Lung (tissue), 12 donors: ENCODE data around the gene LRRC45. TPM values are rescaled to one million over a fixed set of nuclear protein-coding genes. Genes with fewer than 3 reads are reported as not detected.
A peak's percentile ranks its signal among the peaks of the same experiment; 100 is the strongest.

Source experiments
- ATAC-seq: fragments of 200-7000 bp; cut with Tn5 transposase; one replicate; pipeline ENCODE4 v1.9.1; 2020; ENCODE audit warnings: moderate number of reproducible peaks; ENCODE audit not compliant: insufficient read depth, low FRiP score
- DNase-seq, 3 donors: peaks; one replicate each; pipeline ENCODE4 v3.0.0-alpha.2; 2013 to 2017
- H3K27ac ChIP-seq, 2 donors: one replicate each; pipeline ENCODE4 v1.5.1; 2013; ENCODE audit warnings: mild to moderate bottlenecking in 2 of 2, moderate library complexity in 2 of 2, control low read depth in 1 of 2, inconsistent platforms in 1 of 2, low read depth in 1 of 2, low read length in 1 of 2
- H3K27me3 ChIP-seq, 3 donors: one replicate each; pipeline ENCODE4 v1.5.1; 2013; ENCODE audit warnings: low read length in 2 of 3; ENCODE audit not compliant: control insufficient read depth in 3 of 3, insufficient read depth in 3 of 3
- H3K36me3 ChIP-seq, 4 donors: one replicate each; pipeline ENCODE4 v1.5.1; 2013; ENCODE audit warnings: low read length in 4 of 4, mild to moderate bottlenecking in 1 of 4, moderate library complexity in 1 of 4; ENCODE audit not compliant: control insufficient read depth in 4 of 4, insufficient read depth in 4 of 4
- H3K4me1 ChIP-seq, 5 donors: one replicate each; pipeline ENCODE4 v1.5.1; 2013; ENCODE audit warnings: low read length in 5 of 5, mild to moderate bottlenecking in 2 of 5, moderate library complexity in 1 of 5; ENCODE audit not compliant: control insufficient read depth in 5 of 5, insufficient read depth in 5 of 5
- H3K4me3 ChIP-seq: one replicate; pipeline ENCODE4 v1.5.1; 2013; ENCODE audit warnings: mild to moderate bottlenecking, control low read depth, moderate library complexity
- H3K9ac ChIP-seq, 2 donors: one replicate each; pipeline ENCODE4 v1.5.1; 2013; ENCODE audit warnings: low read length in 2 of 2, control low read depth in 1 of 2; ENCODE audit not compliant: insufficient read depth in 1 of 2
- H3K9me3 ChIP-seq, 4 donors: one replicate each; pipeline ENCODE4 v1.5.1; 2013; ENCODE audit warnings: low read length in 3 of 4, mild to moderate bottlenecking in 1 of 4, moderate library complexity in 1 of 4; ENCODE audit not compliant: control insufficient read depth in 4 of 4, insufficient read depth in 3 of 4
- CTCF ChIP-seq: IDR thresholded peaks from 2 replicates; pipeline ENCODE4 v1.5.1; 2012; ENCODE audit warnings: mild to moderate bottlenecking; ENCODE audit errors: control extremely low read depth, extremely low read depth
- WGBS, 2 donors: extraction: QIAGEN DNeasy Blood & Tissue Kit; methylation state at CpG; one replicate each; pipeline ENCODE4 v1.1.7; 2013; 5-methylcytosine and 5-hydroxymethylcytosine counted together
- polyA plus RNA-seq, 2 donors: library from polyadenylated mRNA; stranded (reverse); fragments of 200-250 nt; gene quantifications; one replicate each; pipeline ENCODE4 v1.2.1, GENCODE V29; 2013
- total RNA-seq, 2 donors: library from RNA; depleted of rRNA in 1 of 2; stranded (reverse); fragments of >200 nt in 1 of 2; gene quantifications; one replicate each; pipeline ENCODE4 v1.2.1, GENCODE V29; 2014 to 2021
- donor health status: control.
- donor health status: control.
- donor health status: Bipolar disorder and iron deficiency.
- donor health status: healthy.
- donor health status: DM: yes; HTN: yes; CAD: no.

LRRC45 gene
- total and polyA plus RNA-seq, 4 donors: 12.1 to 26.6 (median 16.5) TPM

GRCh38 chr17:82011617-82012187 lies 11.4 kb upstream of the LRRC45 start:
- Histone ChIP-seq H3K27me3 (no peaks in the 10 kb centered on the region), H3K4me1 (peaks cover 0 to 29% (median 0%) of the 10 kb centered on the region in 5 donors), H3K9ac (no peak overlapping the region), H3K36me3 (peaks cover 0 to 23% (median 0%) of the 10 kb centered on the region in 4 donors), H3K27ac (peak overlapping the region in 1 of 2 donors; percentile 85), H3K4me3 (no peak overlapping the region), H3K9me3 (no peaks in the 10 kb centered on the region)
- DNase-seq (no peak), ATAC-seq (no peak)
- no peak for TF ChIP-seq CTCF
- 87 to 91% methylated on average over 17 to 19 of the region's 19 CpGs for WGBS, 2 donors

- Histone ChIP-seq H3K4me3 (no peak overlapping the region), H3K27ac (peak overlapping the region in 1 of 2 donors; percentile 85), H3K9me3 (no peaks in the 10 kb centered on the region), H3K9ac (no peak overlapping the region), H3K27me3 (no peaks in the 10 kb centered on the region), H3K36me3 (peaks cover 0 to 23% (median 0%) of the 10 kb centered on the region in 4 donors), H3K4me1 (peaks cover 0 to 27% (median 0%) of the 10 kb centered on the region in 5 donors)
- ATAC-seq: no peak
- peak in 2 of 3 donors; percentile 61 to 70 for DNase-seq
- no peak for TF ChIP-seq CTCF
- WGBS, 2 donors: 60 to 66% methylated on average over 19 to 20 of the region's 20 CpGs
These were observed 10.9 kb upstream of the LRRC45 start for GRCh38 chr17:82012261-82012639.

- Histone ChIP-seq H3K27ac (peak overlapping the region; percentile 73 to 85), H3K4me1 (peaks cover 0 to 27% (median 0%) of the 10 kb centered on the region in 5 donors), H3K27me3 (no peaks in the 10 kb centered on the region), H3K4me3 (no peak overlapping the region), H3K9me3 (no peaks in the 10 kb centered on the region), H3K36me3 (peaks cover 0 to 25% (median 0%) of the 10 kb centered on the region in 4 donors), H3K9ac (peak overlapping the region in 1 of 2 donors; percentile 39)
- WGBS, 2 donors: 76 to 86% methylated on average over 18 to 19 of the region's 19 CpGs
- no peak for TF ChIP-seq CTCF
- ATAC-seq (peak; percentile 15), DNase-seq (peak; percentile 35 to 48 (median 47))
These were observed 10.3 kb upstream of the LRRC45 start for GRCh38 chr17:82012640-82013295.
